H1 (cell line): ENCODE results near the gene RUFY2. TPM values are rescaled to one million over a fixed set of nuclear protein-coding genes. Genes with fewer than 3 reads are reported as not detected.

Experiments used
- CTCF ChIA-PET: fragments of 300-600 bp; sonication (Branson Sonifier 250); formaldehyde crosslinking; loops from one replicate; lab custom pipeline; 2021; ENCODE audit not compliant: partially characterized antibody; lab: Charles Lee
- POLR2A ChIA-PET: fragments of 300-600 bp; sonication (Branson Sonifier 250); formaldehyde crosslinking; loops from one replicate; lab custom pipeline; 2021; ENCODE audit warnings: inconsistent platforms; ENCODE audit not compliant: partially characterized antibody; lab: Charles Lee
- DNase-seq, 2 experiments: peaks; one replicate each; pipeline versions ENCODE4 v3.0.0 to v3.0.0-alpha.2; 2010 to 2022; ENCODE audit warnings: low spot score in 2 of 2, low read depth in 1 of 2, mixed read lengths in 1 of 2
- FAIRE-seq: peaks from 2 replicates; lab custom pipeline; 2011; peaks lifted over from hg19 to GRCh38; lab: Jason Lieb, UNC
- H2AFZ ChIP-seq: 2 replicates; pipeline ENCODE4 v1.8.1; 2012; ENCODE audit warnings: low read length, inconsistent platforms
- H2AK5ac ChIP-seq: 2 replicates; pipeline ENCODE4 v1.6.1; 2013; ENCODE audit warnings: low read depth, low read length
- H2BK120ac ChIP-seq: replicated peaks from 2 replicates; pipeline ENCODE3; 2013; ENCODE audit warnings: low read depth, low read length, inconsistent platforms
- H2BK12ac ChIP-seq: 2 replicates; pipeline ENCODE4 v1.6.1; 2013; ENCODE audit warnings: low read depth, low read length
- H2BK15ac ChIP-seq: 2 replicates; pipeline ENCODE4 v1.6.1; 2013; ENCODE audit warnings: low read length
- H2BK20ac ChIP-seq: 2 replicates; pipeline ENCODE4 v1.6.1; 2013; ENCODE audit warnings: low read length
- H2BK5ac ChIP-seq: 2 replicates; pipeline ENCODE4 v1.6.1; 2013; ENCODE audit warnings: low read depth, low read length
- H3K14ac ChIP-seq: 2 replicates; pipeline ENCODE4 v1.6.1; 2013; ENCODE audit warnings: inconsistent platforms; ENCODE audit not compliant: insufficient read length
- H3K18ac ChIP-seq: 2 replicates; pipeline ENCODE4 v1.6.1; 2013; ENCODE audit warnings: low read length; ENCODE audit errors: extremely low read depth
- H3K23ac ChIP-seq: 2 replicates; pipeline ENCODE4 v1.6.1; 2013; ENCODE audit warnings: inconsistent platforms; ENCODE audit not compliant: insufficient read length
- H3K23me2 ChIP-seq: 2 replicates; pipeline ENCODE4 v1.6.1; 2013; ENCODE audit warnings: low read depth, low read length
- H3K27ac ChIP-seq: 2 replicates; pipeline ENCODE4 v1.6.1; 2011; ENCODE audit warnings: low read depth, low read length, inconsistent platforms
- H3K27me3 ChIP-seq, 4 experiments: replicated peaks in 1 of 4; 1 replicate in 1 of 4; 2 replicates in 3 of 4; pipeline versions ENCODE4 v1.6.1 to v1.8.1; 2011 to 2013; ENCODE audit warnings: low read length in 3 of 4, mild to moderate bottlenecking in 3 of 4, inconsistent platforms in 2 of 4, mixed read lengths in 2 of 4, moderate library complexity in 1 of 4; ENCODE audit not compliant: control insufficient read depth in 3 of 4, insufficient read depth in 3 of 4; ENCODE audit errors: extremely low read depth in 1 of 4
- H3K36me3 ChIP-seq, 4 experiments: 2 replicates each; pipeline versions ENCODE4 v1.6.1 to v1.8.1; 2011 to 2013; ENCODE audit warnings: mild to moderate bottlenecking in 4 of 4, low read length in 3 of 4, moderate library complexity in 2 of 4, control low read depth in 1 of 4, inconsistent platforms in 1 of 4; ENCODE audit not compliant: insufficient read depth in 4 of 4, control insufficient read depth in 2 of 4
- H3K4ac ChIP-seq: replicated peaks from 2 replicates; pipeline ENCODE3; 2013; ENCODE audit warnings: low read length, low read depth, mixed read lengths, inconsistent platforms; ENCODE audit not compliant: insufficient read length
- H3K4me1 ChIP-seq, 4 experiments: replicated peaks in 1 of 4; 1 replicate in 1 of 4; 2 replicates in 3 of 4; pipeline versions ENCODE4 v1.6.1 to v1.8.1; 2011 to 2013; ENCODE audit warnings: low read length in 3 of 4, inconsistent platforms in 2 of 4, mixed read lengths in 1 of 4; ENCODE audit not compliant: insufficient read depth in 4 of 4, control insufficient read depth in 3 of 4
- H3K4me2 ChIP-seq, 2 experiments: 2 replicates each; pipeline versions ENCODE4 v1.6.1 to v1.8.1; 2011 to 2013; ENCODE audit warnings: low read depth in 2 of 2, low read length in 2 of 2, control low read depth in 1 of 2, inconsistent platforms in 1 of 2, mild to moderate bottlenecking in 1 of 2; ENCODE audit not compliant: insufficient read depth in 1 of 2
- H3K4me3 ChIP-seq, 4 experiments: fragments of 200-600, 300-600 bp in 1 of 4; sonication (generic), shearing (Covaris generic), sonication (Bioruptor Twin) in 1 of 4; 2 replicates each; pipeline versions ENCODE4 v1.5.1 to v1.8.1; 2011 to 2016; ENCODE audit warnings: low read length in 4 of 4, low read depth in 3 of 4, control low read depth in 2 of 4, inconsistent platforms in 2 of 4, mild to moderate bottlenecking in 2 of 4, mixed read lengths in 1 of 4, moderate library complexity in 1 of 4; ENCODE audit not compliant: insufficient read depth in 2 of 4; ENCODE audit errors: extremely low read depth in 1 of 4
- H3K56ac ChIP-seq: replicated peaks from 2 replicates; pipeline ENCODE3; 2013; ENCODE audit warnings: low read depth, mild to moderate bottlenecking, mixed read lengths, low read length, inconsistent platforms; ENCODE audit not compliant: insufficient read length
- H3K79me1 ChIP-seq: 2 replicates; pipeline ENCODE4 v1.6.1; 2013; ENCODE audit warnings: low read depth, low read length, control low read depth
- H3K79me2 ChIP-seq, 2 experiments: 2 replicates each; pipeline versions ENCODE4 v1.6.1 to v1.8.1; 2012 to 2013; ENCODE audit warnings: low read length in 2 of 2, mild to moderate bottlenecking in 2 of 2, inconsistent platforms in 1 of 2; ENCODE audit not compliant: insufficient read depth in 2 of 2, control insufficient read depth in 1 of 2
- H3K9ac ChIP-seq, 4 experiments: replicated peaks in 1 of 4; 1 replicate in 1 of 4; 2 replicates in 3 of 4; pipeline versions ENCODE4 v1.6.1 to v1.8.1; 2011 to 2013; ENCODE audit warnings: low read depth in 3 of 4, low read length in 3 of 4, control low read depth in 2 of 4, mild to moderate bottlenecking in 2 of 4, moderate library complexity in 2 of 4, inconsistent platforms in 1 of 4; ENCODE audit errors: extremely low read depth in 1 of 4
- H3K9me3 ChIP-seq, 2 experiments: 2 replicates each; pipeline versions ENCODE4 v1.6.1 to v1.8.1; 2012 to 2013; ENCODE audit warnings: mild to moderate bottlenecking in 2 of 2, moderate library complexity in 2 of 2, control low read depth in 1 of 2, inconsistent platforms in 1 of 2, low read depth in 1 of 2, low read length in 1 of 2, mixed read lengths in 1 of 2; ENCODE audit not compliant: insufficient read depth in 2 of 2
- H4K20me1 ChIP-seq, 2 experiments: replicated peaks in 1 of 2; 2 replicates each; pipeline versions ENCODE3 to v1.8.1; 2011 to 2013; ENCODE audit warnings: inconsistent platforms in 2 of 2, low read length in 2 of 2, mild to moderate bottlenecking in 1 of 2; ENCODE audit not compliant: insufficient read depth in 2 of 2, control insufficient read depth in 1 of 2
- H4K5ac ChIP-seq: 2 replicates; pipeline ENCODE4 v1.6.1; 2013; ENCODE audit warnings: low read length, low read depth, mixed read lengths, inconsistent platforms; ENCODE audit not compliant: insufficient read length
- H4K8ac ChIP-seq: 2 replicates; pipeline ENCODE4 v1.8.0; 2013; ENCODE audit warnings: mild to moderate bottlenecking, moderate library complexity, low read length, inconsistent platforms; ENCODE audit not compliant: insufficient read depth; ENCODE audit errors: extremely low read depth
- H4K91ac ChIP-seq: replicated peaks from 2 replicates; pipeline ENCODE3; 2013; ENCODE audit warnings: low read length, mixed read lengths, inconsistent platforms; ENCODE audit not compliant: insufficient read length
- CBX5 ChIP-seq: fragments of 300-800, 300-1000 bp; sonication (generic); IDR thresholded peaks from 2 replicates; pipeline ENCODE4 v1.7.1; 2016; ENCODE audit warnings: antibody characterized with exemption, low read length, low read depth
- CBX8 ChIP-seq: fragments of 300-800, 300-1000 bp; sonication (generic); IDR thresholded peaks from 2 replicates; pipeline ENCODE4 v1.7.1; 2016; ENCODE audit warnings: low read depth, low read length, borderline replicate concordance
- CEBPB ChIP-seq: IDR thresholded peaks from 2 replicates; pipeline ENCODE4 v1.6.1; 2012; ENCODE audit warnings: low read depth, low read length
- CTBP2 ChIP-seq: IDR thresholded peaks from 2 replicates; pipeline ENCODE4 v1.7.0; 2011; ENCODE audit warnings: borderline replicate concordance, mild to moderate bottlenecking, moderate library complexity, mixed read lengths, low read length; ENCODE audit not compliant: insufficient read depth, insufficient read length
- FOSL1 ChIP-seq: IDR thresholded peaks from 2 replicates; pipeline ENCODE4 v1.6.1; 2011; ENCODE audit warnings: mild to moderate bottlenecking, low read depth, low read length, moderate library complexity; ENCODE audit not compliant: insufficient read depth
- PHF8 ChIP-seq: fragments of 200-600 bp; sonication (generic); conservative IDR thresholded peaks from 2 replicates; pipeline ENCODE4 v1.7.1; 2012; ENCODE audit warnings: low read depth, mild to moderate bottlenecking, inconsistent platforms, low read length, moderate library complexity
- SP1 ChIP-seq: IDR thresholded peaks from 2 replicates; pipeline ENCODE4 v1.6.1; 2011; ENCODE audit warnings: low read depth, low read length
- SUZ12 ChIP-seq: fragments of 200-600 bp; sonication (generic); IDR thresholded peaks from 2 replicates; pipeline ENCODE4 v1.6.1; 2012; ENCODE audit warnings: mild to moderate bottlenecking, inconsistent platforms, low read length, moderate library complexity, mixed read lengths
- YY1 ChIP-seq: IDR thresholded peaks from 2 replicates; pipeline ENCODE4 v1.6.1; 2011; ENCODE audit warnings: low read depth, mild to moderate bottlenecking, low read length
- WGBS, 2 experiments: shearing (Covaris generic) in 1 of 2; methylation state at CpG; one replicate each; pipeline versions ENCODE4 v1.1.6 to v1.1.7; 2013 to 2015; ENCODE audit warnings: low lambda C conversion rate in 2 of 2, mixed read lengths in 2 of 2, inconsistent platforms in 1 of 2, low coverage in 1 of 2, missing lambda C conversion rate in 1 of 2; ENCODE audit not compliant: insufficient replicate concordance in 2 of 2, insufficient coverage in 1 of 2, insufficient read length in 1 of 2; ENCODE audit errors: extremely low coverage in 1 of 2, missing lambda C conversion rate in 1 of 2; 5-methylcytosine and 5-hydroxymethylcytosine counted together
- polyA plus RNA-seq, 7 experiments: library from polyadenylated mRNA; depleted of rRNA in 3 of 7; stranded (reverse) in 5 of 7; unstranded in 2 of 7; fragments of >200 nt in 5 of 7; fragments of 200-250 nt in 2 of 7; gene quantifications; 1 replicate in 5 of 7; 2 replicates in 1 of 7; 4 replicates in 1 of 7; pipeline versions ENCODE4 v1.2.1 to v1.2.3, GENCODE V29; 2011 to 2013; ENCODE audit warnings: missing spikeins in 2 of 7, mixed read lengths in 2 of 7
- total RNA-seq: library from RNA; stranded (reverse); fragmentation: NEBNext Ultra II Directional; extraction: Animal tissue kit (Norgen Biotek cat#: 25700); gene quantifications from 2 replicates; pipeline ENCODE4 v1.2.1, GENCODE V29; 2021
- TF ChIP-seq, protein P1 (sequence below), 3 experiments: IDR thresholded peaks; 1 replicate in 2 of 3; 2 replicates in 1 of 3; pipeline versions ENCODE4 v1.5.1 to v1.6.1; 2011; ENCODE audit warnings: low read length in 3 of 3, mild to moderate bottlenecking in 3 of 3, inconsistent platforms in 2 of 3, low read depth in 1 of 3, moderate library complexity in 1 of 3; ENCODE audit not compliant: insufficient read depth in 1 of 3; ENCODE audit errors: control extremely low read depth in 1 of 3

Gene RUFY2
- total and polyA plus RNA-seq, 2 of the 8 experiments (the other 6 are each of a cell fraction or from before 2014, with no cell fraction given) = 3.4 to 12.0 TPM

GRCh38 chr10:68348265-68348741 lies 58.8 kb downstream of the RUFY2 start:
- H3K4me2 ChIP-seq = no peak overlapping the region
- H3K79me1 ChIP-seq = no peaks in the 10 kb centered on the region
- no peak overlapping the region for H2BK12ac ChIP-seq
- no peaks in the 10 kb centered on the region for H4K20me1 ChIP-seq
- H2BK120ac ChIP-seq = no peak overlapping the region
- no peak overlapping the region for H2AK5ac ChIP-seq
- no peaks in the 10 kb centered on the region for H3K9me3 ChIP-seq
- no peak overlapping the region for H3K14ac ChIP-seq
- H3K18ac ChIP-seq = no peak overlapping the region
- peaks cover 0 to 2% (median 0%) of the 10 kb centered on the region in 4 experiments; a peak in 1 of 7 replicates for H3K4me1 ChIP-seq
- no peak overlapping the region for H2BK15ac ChIP-seq
- H3K36me3 ChIP-seq = peaks cover 0 to 27% (median 7%) of the 10 kb centered on the region in 4 experiments; a peak in 6 of 8 replicates
- H2BK5ac ChIP-seq = no peak overlapping the region
- no peak overlapping the region for H4K5ac ChIP-seq
- no peak overlapping the region for H3K9ac ChIP-seq
- no peak overlapping the region for H3K23ac ChIP-seq
- no peaks in the 10 kb centered on the region for H3K23me2 ChIP-seq
- no peak overlapping the region for H2BK20ac ChIP-seq
- no peak overlapping the region for H4K91ac ChIP-seq
- WGBS, 2 experiments = 40% methylated on average over 2 of the region's 2 CpGs; no CpG with 5 or more reads in 1 of the 2 experiments
- H3K79me2 ChIP-seq = no peaks in the 10 kb centered on the region
- ChIA-PET CTCF (interaction anchor here (0.5 to 2.3 kb wide), 39 partner anchors 9 to 905 kb away, joined by 3 to 21 read pairs (median 4); partner anchors contain the start of gene HNRNPH3), POLR2A (interaction anchor here (0.6 to 11.0 kb wide), 5 partner anchors 9 to 622 kb away, joined by 3 to 141 read pairs (median 3); partner anchors contain the start of genes HNRNPH3 and PBLD)
- H4K8ac ChIP-seq = no peak overlapping the region
- DNase-seq (no peak), FAIRE-seq (peak; percentile 99)
- H3K4ac ChIP-seq = no peak overlapping the region
- H2AFZ ChIP-seq = no peak overlapping the region
- no peak overlapping the region for H3K56ac ChIP-seq
- H3K27ac ChIP-seq = no peak overlapping the region
- H3K4me3 ChIP-seq = no peak overlapping the region
- no peaks in the 10 kb centered on the region for H3K27me3 ChIP-seq
- TF ChIP-seq CEBPB = no peak
- no peak for TF ChIP-seq CBX8
- 0 out of 2 replicates have a peak, but pooled peaks have one; percentile 18 for TF ChIP-seq SP1
- no peak for TF ChIP-seq PHF8
- no peak for TF ChIP-seq CTBP2
- TF ChIP-seq CBX5 = no peak
- TF ChIP-seq SUZ12 = no peak
- TF ChIP-seq, protein P1, sequence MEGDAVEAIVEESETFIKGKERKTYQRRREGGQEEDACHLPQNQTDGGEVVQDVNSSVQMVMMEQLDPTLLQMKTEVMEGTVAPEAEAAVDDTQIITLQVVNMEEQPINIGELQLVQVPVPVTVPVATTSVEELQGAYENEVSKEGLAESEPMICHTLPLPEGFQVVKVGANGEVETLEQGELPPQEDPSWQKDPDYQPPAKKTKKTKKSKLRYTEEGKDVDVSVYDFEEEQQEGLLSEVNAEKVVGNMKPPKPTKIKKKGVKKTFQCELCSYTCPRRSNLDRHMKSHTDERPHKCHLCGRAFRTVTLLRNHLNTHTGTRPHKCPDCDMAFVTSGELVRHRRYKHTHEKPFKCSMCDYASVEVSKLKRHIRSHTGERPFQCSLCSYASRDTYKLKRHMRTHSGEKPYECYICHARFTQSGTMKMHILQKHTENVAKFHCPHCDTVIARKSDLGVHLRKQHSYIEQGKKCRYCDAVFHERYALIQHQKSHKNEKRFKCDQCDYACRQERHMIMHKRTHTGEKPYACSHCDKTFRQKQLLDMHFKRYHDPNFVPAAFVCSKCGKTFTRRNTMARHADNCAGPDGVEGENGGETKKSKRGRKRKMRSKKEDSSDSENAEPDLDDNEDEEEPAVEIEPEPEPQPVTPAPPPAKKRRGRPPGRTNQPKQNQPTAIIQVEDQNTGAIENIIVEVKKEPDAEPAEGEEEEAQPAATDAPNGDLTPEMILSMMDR (IDR thresholded peaks at IDR 0.05; ENCODE audit: control extremely low read depth in 1 of 3, insufficient read depth in 1 of 3, low read depth in 1 of 3, low read length in 3 of 3) = peak; percentile 59 to 92 (median 73)
- no peak for TF ChIP-seq FOSL1
- TF ChIP-seq YY1 = 0 out of 2 replicates have a peak, but pooled peaks have one; percentile 9
